Cardiac muscle cell (in vitro differentiated cells and primary cell): ENCODE measurements around the gene MUC4. TPM values are rescaled to one million over a fixed set of nuclear protein-coding genes. Genes with fewer than 3 reads are reported as not detected.
"Not testable (repeated sequence)": the region's sequence is repeated elsewhere in the genome, so short reads cannot be mapped to it uniquely, and the experiment has no call there.

ENCODE experiments used
- DNase-seq, 2 donors: peaks; one replicate each; pipeline versions ENCODE4 v3.0.0 to v3.0.0-alpha.2; 2010 to 2017; ENCODE audit warnings: low read depth in 1 of 2, low spot score in 1 of 2
- H3K27ac ChIP-seq: fragments of 200-600 bp; sonication (generic); 2 replicates; pipeline ENCODE4 v1.5.1; 2016
- H3K27me3 ChIP-seq: fragments of 200-600 bp; sonication (generic); 2 replicates; pipeline ENCODE4 v1.6.0; 2016; ENCODE audit warnings: control low read depth
- H3K36me3 ChIP-seq: fragments of 200-600 bp; sonication (generic); 2 replicates; pipeline ENCODE4 v1.5.1; 2016; ENCODE audit warnings: control low read depth
- H3K4me1 ChIP-seq: fragments of 200-600 bp; sonication (generic); 2 replicates; pipeline ENCODE4 v1.8.1; 2017; ENCODE audit warnings: low read depth, mild to moderate bottlenecking, mixed run types
- H3K4me3 ChIP-seq: fragments of 200-600 bp; sonication (generic); 2 replicates; pipeline ENCODE4 v1.5.1; 2016; ENCODE audit warnings: mild to moderate bottlenecking
- H3K9me3 ChIP-seq: fragments of 200-600 bp; sonication (generic); 2 replicates; pipeline ENCODE4 v1.5.1; 2017; ENCODE audit warnings: low read depth, mild to moderate bottlenecking, control low read depth
- polyA plus RNA-seq: library from polyadenylated mRNA; unstranded; fragments of >200 nt; fragmentation: Nextera tagmentation; extraction: Ambion mirVana; gene quantifications from 2 replicates; pipeline ENCODE4 v1.2.1, GENCODE V29; 2016
- total RNA-seq: library from RNA; depleted of rRNA; stranded (reverse); fragments of >200 nt; gene quantifications from 2 replicates; pipeline ENCODE4 v1.2.3, GENCODE V29; 2016
- TF ChIP-seq, protein P1 (sequence below): IDR thresholded peaks from 2 replicates; pipeline ENCODE4 v1.5.1; 2012; ENCODE audit warnings: low read depth, mild to moderate bottlenecking, low read length

MUC4 gene
- total and polyA plus RNA-seq, 2 experiments from 2014 or later, result 0.16 TPM; not detected in 1

DNA sequence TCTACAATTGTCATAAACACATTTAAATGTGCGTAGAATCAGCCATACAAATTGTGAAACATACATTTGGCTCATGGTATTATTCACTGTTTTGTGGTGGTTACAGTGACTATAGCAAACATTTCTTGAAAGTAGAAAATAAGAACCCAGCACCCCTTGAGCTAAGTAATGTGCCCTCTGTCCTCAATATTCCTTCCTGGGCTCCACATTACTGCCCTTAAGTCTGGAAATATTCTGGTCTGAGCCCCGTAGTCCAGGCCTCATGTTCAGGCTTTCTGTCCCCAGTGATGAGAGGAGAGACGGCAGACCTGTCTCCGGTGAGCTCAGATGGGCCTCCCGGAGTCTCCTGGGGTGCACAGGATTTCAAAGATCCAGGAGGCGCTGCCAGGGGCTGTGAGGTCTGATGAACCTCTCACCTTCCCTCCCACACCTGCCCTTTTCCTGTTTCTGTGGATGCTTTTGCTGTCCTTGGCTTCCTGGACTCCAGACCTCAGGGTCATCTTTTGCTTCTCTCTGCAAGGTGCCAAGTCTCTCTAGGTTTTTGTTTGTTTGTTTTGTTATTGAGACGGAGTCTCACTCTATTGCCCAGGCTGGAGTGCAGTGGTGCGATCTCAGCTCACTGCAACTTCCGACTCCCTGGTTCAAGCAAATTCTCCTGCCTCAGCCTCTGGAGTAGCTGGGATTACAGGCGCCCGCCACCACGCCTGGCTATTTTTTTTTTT, 99.8 kb downstream of the MUC4 start:
- Histone ChIP-seq H3K27ac (no peak overlapping the region), H3K36me3 (peaks cover 5% of the 10 kb centered on the region), H3K4me1 (no peaks in the 10 kb centered on the region), H3K9me3 (no peaks in the 10 kb centered on the region), H3K4me3 (no peak overlapping the region), H3K27me3 (no peaks in the 10 kb centered on the region)
- TF ChIP-seq, protein P1, sequence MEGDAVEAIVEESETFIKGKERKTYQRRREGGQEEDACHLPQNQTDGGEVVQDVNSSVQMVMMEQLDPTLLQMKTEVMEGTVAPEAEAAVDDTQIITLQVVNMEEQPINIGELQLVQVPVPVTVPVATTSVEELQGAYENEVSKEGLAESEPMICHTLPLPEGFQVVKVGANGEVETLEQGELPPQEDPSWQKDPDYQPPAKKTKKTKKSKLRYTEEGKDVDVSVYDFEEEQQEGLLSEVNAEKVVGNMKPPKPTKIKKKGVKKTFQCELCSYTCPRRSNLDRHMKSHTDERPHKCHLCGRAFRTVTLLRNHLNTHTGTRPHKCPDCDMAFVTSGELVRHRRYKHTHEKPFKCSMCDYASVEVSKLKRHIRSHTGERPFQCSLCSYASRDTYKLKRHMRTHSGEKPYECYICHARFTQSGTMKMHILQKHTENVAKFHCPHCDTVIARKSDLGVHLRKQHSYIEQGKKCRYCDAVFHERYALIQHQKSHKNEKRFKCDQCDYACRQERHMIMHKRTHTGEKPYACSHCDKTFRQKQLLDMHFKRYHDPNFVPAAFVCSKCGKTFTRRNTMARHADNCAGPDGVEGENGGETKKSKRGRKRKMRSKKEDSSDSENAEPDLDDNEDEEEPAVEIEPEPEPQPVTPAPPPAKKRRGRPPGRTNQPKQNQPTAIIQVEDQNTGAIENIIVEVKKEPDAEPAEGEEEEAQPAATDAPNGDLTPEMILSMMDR, result no peak
- no peak for DNase-seq

DNA sequence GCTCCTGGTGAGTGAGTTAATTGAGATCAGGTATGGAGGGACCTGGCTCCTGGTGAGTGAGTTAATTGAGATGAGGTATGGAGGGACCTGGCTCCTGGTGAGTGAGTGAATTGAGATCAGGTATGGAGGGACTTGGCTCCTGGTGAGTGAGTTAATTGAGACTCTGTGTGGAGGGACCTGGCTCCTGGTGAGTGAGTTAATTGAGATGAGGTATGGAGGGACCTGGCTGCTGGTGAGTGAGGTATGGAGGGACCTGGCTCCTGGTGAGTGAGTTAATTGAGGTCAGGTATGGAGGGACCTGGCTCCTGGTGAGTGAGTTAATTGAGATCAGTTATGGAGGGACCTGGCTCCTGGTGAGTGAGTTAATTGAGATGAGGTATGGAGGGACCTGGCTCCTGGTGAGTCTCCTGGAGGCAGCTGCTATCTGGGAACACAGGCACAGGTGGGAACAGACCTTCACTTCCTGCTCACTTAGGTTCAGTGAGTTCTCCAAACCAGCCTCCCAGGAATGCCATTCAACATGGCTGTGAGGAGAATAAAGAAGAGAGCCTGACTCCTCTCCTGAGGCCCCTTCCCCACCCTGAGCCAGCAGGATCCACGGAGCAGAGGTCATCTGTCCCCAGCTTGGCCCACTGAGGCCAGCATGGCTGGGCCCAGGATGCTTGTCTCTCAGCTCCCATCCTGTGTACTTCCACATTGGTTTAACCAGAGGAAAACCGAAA, 100.5 kb downstream of the MUC4 start:
- H3K4me1 ChIP-seq, H3K27ac ChIP-seq, H3K4me3 ChIP-seq, H3K27me3 ChIP-seq, H3K9me3 ChIP-seq, H3K36me3 ChIP-seq, DNase-seq: not testable (repeated sequence)

DNA sequence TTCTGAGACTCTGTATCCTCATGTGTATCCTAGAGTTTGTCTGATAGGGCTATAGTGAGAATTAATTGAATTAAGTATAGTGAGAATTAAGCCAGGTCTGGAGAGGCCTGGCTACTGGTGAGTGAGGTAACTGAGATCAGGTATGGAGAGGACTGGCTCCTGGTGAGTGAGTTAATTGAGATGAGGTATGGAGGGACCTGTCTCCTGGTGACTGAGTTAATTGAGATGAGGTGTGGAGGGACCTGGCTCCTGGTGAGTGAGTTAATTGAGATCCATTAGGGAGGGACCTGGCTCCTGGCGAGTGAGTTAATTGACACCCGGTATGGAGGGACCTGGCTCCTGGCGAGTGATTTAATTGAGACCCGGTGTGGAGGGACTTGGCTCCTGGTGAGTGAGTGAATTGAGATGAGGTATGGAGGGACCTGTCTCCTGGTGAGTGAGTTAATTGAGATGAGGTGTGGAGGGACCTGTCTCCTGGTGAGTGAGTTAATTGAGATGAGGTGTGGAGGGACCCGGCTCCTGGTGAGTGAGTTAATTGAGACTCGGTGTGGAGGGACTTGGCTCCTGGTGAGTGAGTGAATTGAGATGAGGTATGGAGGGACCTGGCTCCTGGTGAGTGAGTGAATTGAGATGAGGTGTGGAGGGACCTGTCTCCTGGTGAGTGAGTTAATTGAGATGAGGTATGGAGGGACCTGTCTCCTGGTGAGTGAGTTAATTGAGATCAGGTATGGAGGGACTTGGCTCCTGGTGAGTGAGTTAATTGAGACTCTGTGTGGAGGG, 101.4 kb downstream of the MUC4 start:
- H3K27ac ChIP-seq, H3K27me3 ChIP-seq, H3K9me3 ChIP-seq, H3K36me3 ChIP-seq, DNase-seq, H3K4me3 ChIP-seq, H3K4me1 ChIP-seq: not testable (repeated sequence)

DNA sequence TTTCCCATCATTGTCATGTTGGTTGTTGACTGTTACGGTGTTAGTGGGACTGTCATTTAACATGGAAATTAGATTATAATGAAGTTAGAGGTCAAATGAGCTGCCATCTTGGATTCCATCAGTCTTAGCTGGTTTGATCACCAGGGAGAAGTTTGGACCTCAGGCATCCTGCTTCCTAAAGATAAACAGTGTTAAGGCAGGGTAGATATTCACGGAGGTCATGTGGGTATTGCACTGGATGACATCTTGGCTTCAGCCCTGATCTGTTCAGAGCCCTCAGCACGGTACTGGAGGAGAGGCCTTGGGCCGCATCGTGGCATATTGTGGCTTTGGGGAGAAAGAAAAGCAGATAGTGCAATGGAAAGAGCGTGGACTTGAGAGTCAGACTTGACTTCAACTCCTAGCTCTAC, 102.0 kb downstream of the MUC4 start:
- Histone ChIP-seq H3K9me3 (no peaks in the 10 kb centered on the region), H3K36me3 (peaks cover 5% of the 10 kb centered on the region), H3K27ac (no peak overlapping the region), H3K4me1 (no peaks in the 10 kb centered on the region), H3K27me3 (no peaks in the 10 kb centered on the region), H3K4me3 (no peak overlapping the region)
- TF ChIP-seq, protein P1, result no peak
- no peak for DNase-seq

DNA sequence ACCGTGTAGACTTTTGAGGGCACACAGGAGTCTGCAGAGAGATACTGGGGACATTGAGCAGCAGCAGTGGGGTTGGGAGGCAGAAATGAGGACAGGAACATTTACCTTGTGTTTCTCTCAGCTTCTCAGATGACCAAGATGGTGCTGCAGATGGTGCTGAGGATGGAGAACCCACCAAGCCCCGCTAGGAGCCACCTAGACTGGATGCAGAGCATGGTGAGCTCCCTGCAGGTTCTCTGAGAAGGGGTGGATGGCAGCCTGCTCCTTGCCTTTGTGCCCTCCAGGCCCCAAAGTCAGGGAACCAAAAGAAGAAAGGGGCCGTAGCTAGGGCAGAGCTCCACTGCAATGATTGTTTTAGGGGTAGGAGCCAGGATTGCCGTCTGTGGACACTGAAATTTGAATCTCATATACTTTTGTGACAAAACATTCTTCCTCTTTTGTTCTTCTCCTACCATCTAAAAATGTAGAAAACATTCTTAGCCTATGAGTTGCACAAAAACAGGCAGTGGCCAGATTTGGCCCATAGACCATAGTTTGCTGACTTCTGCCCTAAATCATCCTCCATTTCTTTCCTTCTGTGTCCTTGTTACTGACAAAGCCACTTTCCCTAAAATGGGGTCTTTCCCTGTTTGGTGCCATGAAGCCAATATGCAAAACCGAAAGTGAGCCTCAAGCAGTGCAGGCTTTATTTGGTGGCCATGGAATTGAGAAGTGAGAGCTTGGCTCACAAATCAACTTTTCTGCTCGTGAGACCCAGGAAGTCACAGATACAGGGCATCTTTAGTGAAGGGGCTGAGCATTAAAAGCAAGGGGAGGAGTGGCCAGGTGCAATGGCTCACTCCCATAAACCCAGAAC, 102.9 kb downstream of the MUC4 start:
- H3K27ac ChIP-seq, result no peak overlapping the region
- DNase-seq, result no peak
- no peak overlapping the region for H3K4me3 ChIP-seq
- no peaks in the 10 kb centered on the region for H3K4me1 ChIP-seq
- H3K27me3 ChIP-seq, result no peaks in the 10 kb centered on the region
- H3K36me3 ChIP-seq, result peaks cover 5% of the 10 kb centered on the region
- TF ChIP-seq, protein P1, result no peak
- H3K9me3 ChIP-seq, result no peaks in the 10 kb centered on the region

DNA sequence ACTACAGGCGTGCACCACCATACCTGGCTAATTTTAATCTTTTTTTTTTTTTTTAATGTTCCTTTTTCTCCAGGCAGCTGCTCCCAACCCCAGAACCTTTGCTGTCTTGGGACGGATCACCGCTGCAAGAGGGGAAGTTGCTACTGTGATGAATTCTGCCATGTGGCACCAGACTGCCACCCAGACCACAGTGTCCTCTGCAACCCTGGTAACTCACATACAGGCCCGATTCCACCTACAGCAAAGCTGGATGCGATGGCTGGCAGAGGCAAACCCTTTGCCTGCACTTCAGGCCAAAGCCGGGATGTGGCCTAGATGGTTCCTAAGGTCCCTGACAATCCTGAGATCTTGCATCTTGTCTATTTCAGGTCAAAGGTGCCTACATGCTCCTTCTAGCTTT, 103.7 kb downstream of the MUC4 start:
- peaks cover 5% of the 10 kb centered on the region for H3K36me3 ChIP-seq
- H3K4me1 ChIP-seq, result no peaks in the 10 kb centered on the region
- no peak overlapping the region for H3K4me3 ChIP-seq
- H3K27ac ChIP-seq, result no peak overlapping the region
- no peaks in the 10 kb centered on the region for H3K9me3 ChIP-seq
- DNase-seq, result no peak
- H3K27me3 ChIP-seq, result no peaks in the 10 kb centered on the region
- TF ChIP-seq, protein P1, result no peak
